H1 (cell line): ENCODE results near the gene ARHGEF4. TPM values are rescaled to one million over a fixed set of nuclear protein-coding genes. Genes with fewer than 3 reads are reported as not detected.

Source experiments
- CTCF ChIA-PET: fragments of 300-600 bp; sonication (Branson Sonifier 250); formaldehyde crosslinking; loops from one replicate; lab custom pipeline; 2021; ENCODE audit not compliant: partially characterized antibody; lab: Charles Lee
- POLR2A ChIA-PET: fragments of 300-600 bp; sonication (Branson Sonifier 250); formaldehyde crosslinking; loops from one replicate; lab custom pipeline; 2021; ENCODE audit warnings: inconsistent platforms; ENCODE audit not compliant: partially characterized antibody; lab: Charles Lee
- DNase-seq, 2 experiments: peaks; one replicate each; pipeline versions ENCODE4 v3.0.0 to v3.0.0-alpha.2; 2010 to 2022; ENCODE audit warnings: low spot score in 2 of 2, low read depth in 1 of 2, mixed read lengths in 1 of 2
- FAIRE-seq: peaks from 2 replicates; lab custom pipeline; 2011; peaks lifted over from hg19 to GRCh38; lab: Jason Lieb, UNC
- H2AFZ ChIP-seq: 2 replicates; pipeline ENCODE4 v1.8.1; 2012; ENCODE audit warnings: low read length, inconsistent platforms
- H2AK5ac ChIP-seq: 2 replicates; pipeline ENCODE4 v1.6.1; 2013; ENCODE audit warnings: low read depth, low read length
- H2BK120ac ChIP-seq: replicated peaks from 2 replicates; pipeline ENCODE3; 2013; ENCODE audit warnings: low read depth, low read length, inconsistent platforms
- H2BK12ac ChIP-seq: 2 replicates; pipeline ENCODE4 v1.6.1; 2013; ENCODE audit warnings: low read depth, low read length
- H2BK15ac ChIP-seq: 2 replicates; pipeline ENCODE4 v1.6.1; 2013; ENCODE audit warnings: low read length
- H2BK20ac ChIP-seq: 2 replicates; pipeline ENCODE4 v1.6.1; 2013; ENCODE audit warnings: low read length
- H2BK5ac ChIP-seq: 2 replicates; pipeline ENCODE4 v1.6.1; 2013; ENCODE audit warnings: low read depth, low read length
- H3K14ac ChIP-seq: 2 replicates; pipeline ENCODE4 v1.6.1; 2013; ENCODE audit warnings: inconsistent platforms; ENCODE audit not compliant: insufficient read length
- H3K18ac ChIP-seq: 2 replicates; pipeline ENCODE4 v1.6.1; 2013; ENCODE audit warnings: low read length; ENCODE audit errors: extremely low read depth
- H3K23ac ChIP-seq: 2 replicates; pipeline ENCODE4 v1.6.1; 2013; ENCODE audit warnings: inconsistent platforms; ENCODE audit not compliant: insufficient read length
- H3K23me2 ChIP-seq: 2 replicates; pipeline ENCODE4 v1.6.1; 2013; ENCODE audit warnings: low read depth, low read length
- H3K27ac ChIP-seq: 2 replicates; pipeline ENCODE4 v1.6.1; 2011; ENCODE audit warnings: low read depth, low read length, inconsistent platforms
- H3K27me3 ChIP-seq, 4 experiments: replicated peaks in 1 of 4; 1 replicate in 1 of 4; 2 replicates in 3 of 4; pipeline versions ENCODE4 v1.6.1 to v1.8.1; 2011 to 2013; ENCODE audit warnings: low read length in 3 of 4, mild to moderate bottlenecking in 3 of 4, inconsistent platforms in 2 of 4, mixed read lengths in 2 of 4, moderate library complexity in 1 of 4; ENCODE audit not compliant: control insufficient read depth in 3 of 4, insufficient read depth in 3 of 4; ENCODE audit errors: extremely low read depth in 1 of 4
- H3K36me3 ChIP-seq, 4 experiments: 2 replicates each; pipeline versions ENCODE4 v1.6.1 to v1.8.1; 2011 to 2013; ENCODE audit warnings: mild to moderate bottlenecking in 4 of 4, low read length in 3 of 4, moderate library complexity in 2 of 4, control low read depth in 1 of 4, inconsistent platforms in 1 of 4; ENCODE audit not compliant: insufficient read depth in 4 of 4, control insufficient read depth in 2 of 4
- H3K4ac ChIP-seq: replicated peaks from 2 replicates; pipeline ENCODE3; 2013; ENCODE audit warnings: low read length, low read depth, mixed read lengths, inconsistent platforms; ENCODE audit not compliant: insufficient read length
- H3K4me1 ChIP-seq, 4 experiments: replicated peaks in 1 of 4; 1 replicate in 1 of 4; 2 replicates in 3 of 4; pipeline versions ENCODE4 v1.6.1 to v1.8.1; 2011 to 2013; ENCODE audit warnings: low read length in 3 of 4, inconsistent platforms in 2 of 4, mixed read lengths in 1 of 4; ENCODE audit not compliant: insufficient read depth in 4 of 4, control insufficient read depth in 3 of 4
- H3K4me2 ChIP-seq, 2 experiments: 2 replicates each; pipeline versions ENCODE4 v1.6.1 to v1.8.1; 2011 to 2013; ENCODE audit warnings: low read depth in 2 of 2, low read length in 2 of 2, control low read depth in 1 of 2, inconsistent platforms in 1 of 2, mild to moderate bottlenecking in 1 of 2; ENCODE audit not compliant: insufficient read depth in 1 of 2
- H3K4me3 ChIP-seq, 4 experiments: fragments of 200-600, 300-600 bp in 1 of 4; sonication (generic), shearing (Covaris generic), sonication (Bioruptor Twin) in 1 of 4; 2 replicates each; pipeline versions ENCODE4 v1.5.1 to v1.8.1; 2011 to 2016; ENCODE audit warnings: low read length in 4 of 4, low read depth in 3 of 4, control low read depth in 2 of 4, inconsistent platforms in 2 of 4, mild to moderate bottlenecking in 2 of 4, mixed read lengths in 1 of 4, moderate library complexity in 1 of 4; ENCODE audit not compliant: insufficient read depth in 2 of 4; ENCODE audit errors: extremely low read depth in 1 of 4
- H3K56ac ChIP-seq: replicated peaks from 2 replicates; pipeline ENCODE3; 2013; ENCODE audit warnings: low read depth, mild to moderate bottlenecking, mixed read lengths, low read length, inconsistent platforms; ENCODE audit not compliant: insufficient read length
- H3K79me1 ChIP-seq: 2 replicates; pipeline ENCODE4 v1.6.1; 2013; ENCODE audit warnings: low read depth, low read length, control low read depth
- H3K79me2 ChIP-seq, 2 experiments: 2 replicates each; pipeline versions ENCODE4 v1.6.1 to v1.8.1; 2012 to 2013; ENCODE audit warnings: low read length in 2 of 2, mild to moderate bottlenecking in 2 of 2, inconsistent platforms in 1 of 2; ENCODE audit not compliant: insufficient read depth in 2 of 2, control insufficient read depth in 1 of 2
- H3K9ac ChIP-seq, 4 experiments: replicated peaks in 1 of 4; 1 replicate in 1 of 4; 2 replicates in 3 of 4; pipeline versions ENCODE4 v1.6.1 to v1.8.1; 2011 to 2013; ENCODE audit warnings: low read depth in 3 of 4, low read length in 3 of 4, control low read depth in 2 of 4, mild to moderate bottlenecking in 2 of 4, moderate library complexity in 2 of 4, inconsistent platforms in 1 of 4; ENCODE audit errors: extremely low read depth in 1 of 4
- H3K9me3 ChIP-seq, 2 experiments: 2 replicates each; pipeline versions ENCODE4 v1.6.1 to v1.8.1; 2012 to 2013; ENCODE audit warnings: mild to moderate bottlenecking in 2 of 2, moderate library complexity in 2 of 2, control low read depth in 1 of 2, inconsistent platforms in 1 of 2, low read depth in 1 of 2, low read length in 1 of 2, mixed read lengths in 1 of 2; ENCODE audit not compliant: insufficient read depth in 2 of 2
- H4K20me1 ChIP-seq, 2 experiments: replicated peaks in 1 of 2; 2 replicates each; pipeline versions ENCODE3 to v1.8.1; 2011 to 2013; ENCODE audit warnings: inconsistent platforms in 2 of 2, low read length in 2 of 2, mild to moderate bottlenecking in 1 of 2; ENCODE audit not compliant: insufficient read depth in 2 of 2, control insufficient read depth in 1 of 2
- H4K5ac ChIP-seq: 2 replicates; pipeline ENCODE4 v1.6.1; 2013; ENCODE audit warnings: low read length, low read depth, mixed read lengths, inconsistent platforms; ENCODE audit not compliant: insufficient read length
- H4K8ac ChIP-seq: 2 replicates; pipeline ENCODE4 v1.8.0; 2013; ENCODE audit warnings: mild to moderate bottlenecking, moderate library complexity, low read length, inconsistent platforms; ENCODE audit not compliant: insufficient read depth; ENCODE audit errors: extremely low read depth
- H4K91ac ChIP-seq: replicated peaks from 2 replicates; pipeline ENCODE3; 2013; ENCODE audit warnings: low read length, mixed read lengths, inconsistent platforms; ENCODE audit not compliant: insufficient read length
- ASH2L ChIP-seq: fragments of 200-600, 300-600 bp; sonication (generic); IDR thresholded peaks from one replicate; pipeline ENCODE4 v1.7.1; 2017; ENCODE audit warnings: low read length
- ATF3 ChIP-seq: IDR thresholded peaks from 2 replicates; pipeline ENCODE4 v1.6.1; 2011; ENCODE audit warnings: low read depth, mild to moderate bottlenecking, low read length; ENCODE audit not compliant: insufficient read depth
- CBX5 ChIP-seq: fragments of 300-800, 300-1000 bp; sonication (generic); IDR thresholded peaks from 2 replicates; pipeline ENCODE4 v1.7.1; 2016; ENCODE audit warnings: antibody characterized with exemption, low read length, low read depth
- CBX8 ChIP-seq: fragments of 300-800, 300-1000 bp; sonication (generic); IDR thresholded peaks from 2 replicates; pipeline ENCODE4 v1.7.1; 2016; ENCODE audit warnings: low read depth, low read length, borderline replicate concordance
- KDM5A ChIP-seq: fragments of 200-600 bp; IDR thresholded peaks from 2 replicates; pipeline ENCODE4 v1.7.1; 2012; ENCODE audit warnings: mild to moderate bottlenecking, low read length, inconsistent platforms, mixed read lengths
- NRF1 ChIP-seq: IDR thresholded peaks from 2 replicates; pipeline ENCODE4 v1.6.1; 2011; ENCODE audit warnings: mild to moderate bottlenecking, low read depth, low read length, improper control_type of control experiment
- POLR2A ChIP-seq, 2 experiments: IDR thresholded peaks; 1 replicate in 1 of 2; 2 replicates in 1 of 2; pipeline ENCODE4 v1.6.1; 2011; ENCODE audit warnings: low read depth in 2 of 2, low read length in 2 of 2, mild to moderate bottlenecking in 2 of 2; ENCODE audit errors: control extremely low read depth in 1 of 2
- POU5F1 ChIP-seq: IDR thresholded peaks from 2 replicates; pipeline ENCODE4 v1.6.1; 2011; ENCODE audit warnings: low read depth, mild to moderate bottlenecking, low read length, moderate library complexity
- RAD21 ChIP-seq, 2 experiments: IDR thresholded peaks in 1 of 2; conservative IDR thresholded peaks in 1 of 2; 2 replicates each; pipeline ENCODE4 v1.6.1; 2011; ENCODE audit warnings: low read depth in 2 of 2, low read length in 2 of 2, improper control_type of control experiment in 1 of 2, inconsistent platforms in 1 of 2, mild to moderate bottlenecking in 1 of 2, moderate library complexity in 1 of 2
- SIRT6 ChIP-seq: IDR thresholded peaks from one replicate; pipeline ENCODE4 v1.7.1; 2012; ENCODE audit warnings: low read length, inconsistent platforms
- TBP ChIP-seq: IDR thresholded peaks from 2 replicates; pipeline ENCODE4 v1.6.1; 2011; ENCODE audit warnings: low read depth, low read length, improper control_type of control experiment
- YY1 ChIP-seq: IDR thresholded peaks from 2 replicates; pipeline ENCODE4 v1.6.1; 2011; ENCODE audit warnings: low read depth, mild to moderate bottlenecking, low read length
- WGBS, 2 experiments: shearing (Covaris generic) in 1 of 2; methylation state at CpG; one replicate each; pipeline versions ENCODE4 v1.1.6 to v1.1.7; 2013 to 2015; ENCODE audit warnings: low lambda C conversion rate in 2 of 2, mixed read lengths in 2 of 2, inconsistent platforms in 1 of 2, low coverage in 1 of 2, missing lambda C conversion rate in 1 of 2; ENCODE audit not compliant: insufficient replicate concordance in 2 of 2, insufficient coverage in 1 of 2, insufficient read length in 1 of 2; ENCODE audit errors: extremely low coverage in 1 of 2, missing lambda C conversion rate in 1 of 2; 5-methylcytosine and 5-hydroxymethylcytosine counted together
- polyA plus RNA-seq, 7 experiments: library from polyadenylated mRNA; depleted of rRNA in 3 of 7; stranded (reverse) in 5 of 7; unstranded in 2 of 7; fragments of >200 nt in 5 of 7; fragments of 200-250 nt in 2 of 7; gene quantifications; 1 replicate in 5 of 7; 2 replicates in 1 of 7; 4 replicates in 1 of 7; pipeline versions ENCODE4 v1.2.1 to v1.2.3, GENCODE V29; 2011 to 2013; ENCODE audit warnings: missing spikeins in 2 of 7, mixed read lengths in 2 of 7
- total RNA-seq: library from RNA; stranded (reverse); fragmentation: NEBNext Ultra II Directional; extraction: Animal tissue kit (Norgen Biotek cat#: 25700); gene quantifications from 2 replicates; pipeline ENCODE4 v1.2.1, GENCODE V29; 2021

ARHGEF4 gene
- total and polyA plus RNA-seq, 2 of the 8 experiments (the other 6 are each of a cell fraction or from before 2014, with no cell fraction given) = 10.6 to 14.6 TPM

DNA sequence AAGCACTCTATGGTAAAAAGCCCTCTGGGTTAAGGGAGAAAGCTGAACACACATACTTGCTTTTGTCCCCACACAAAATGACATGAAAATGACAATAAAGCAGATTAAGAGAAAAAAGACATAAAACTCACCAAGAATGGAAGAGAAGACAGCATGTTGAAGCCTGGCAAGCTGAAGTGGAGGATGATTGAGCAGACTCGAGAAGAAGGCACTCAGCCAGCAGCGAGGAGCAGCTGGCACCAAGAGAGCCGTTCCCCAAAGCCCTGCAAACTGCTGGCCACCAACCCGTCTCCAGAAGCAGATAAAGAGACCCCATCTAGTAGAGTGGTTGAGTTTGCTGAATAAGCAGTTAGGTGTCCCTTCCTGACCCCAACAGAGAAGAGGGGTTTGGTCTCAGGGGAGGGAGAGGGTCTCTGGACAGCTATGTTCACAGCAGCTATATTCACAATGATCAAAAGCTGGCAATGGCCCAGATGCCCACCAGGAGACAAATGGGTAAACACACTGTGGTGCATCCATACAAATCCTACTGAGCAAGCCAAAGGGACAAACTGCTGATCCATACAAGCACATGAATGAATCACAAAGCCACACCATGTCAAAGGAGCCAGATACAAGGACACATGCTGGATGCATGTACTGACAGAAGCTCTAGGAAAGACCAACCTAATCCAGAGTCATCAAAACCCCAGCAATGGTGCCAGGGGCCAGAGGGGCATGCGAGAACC is 219.7 kb downstream of the ARHGEF4 start:
- no peaks in the 10 kb centered on the region for H3K23me2 ChIP-seq
- H3K9ac ChIP-seq = no peak overlapping the region; a peak in 1 of 7 replicates
- no peak overlapping the region for H3K4me3 ChIP-seq
- H3K4me2 ChIP-seq = no peak overlapping the region
- H3K27me3 ChIP-seq = no peaks in the 10 kb centered on the region
- H3K79me2 ChIP-seq = peaks cover 0 to 60% of the 10 kb centered on the region in 2 experiments
- no peak overlapping the region for H3K23ac ChIP-seq
- FAIRE-seq = no peak
- no peak overlapping the region for H4K8ac ChIP-seq
- no peaks in the 10 kb centered on the region for H3K9me3 ChIP-seq
- no peak overlapping the region for H3K18ac ChIP-seq
- ChIA-PET POLR2A (interaction anchor here (0.8 to 1.8 kb wide), 6 partner anchors 10 to 37 kb away, joined by 3 to 11 read pairs (median 4); partner anchors contain the start of gene FAM168B), CTCF (interaction anchor here (1.4 to 2.0 kb wide), 3 partner anchors 15 to 89 kb away, joined by 4 to 8 read pairs (median 6); no protein-coding TSS in a partner anchor)
- no peak overlapping the region for H4K5ac ChIP-seq
- H2BK120ac ChIP-seq = no peak overlapping the region
- H2BK5ac ChIP-seq = no peak overlapping the region
- WGBS, 2 experiments = 94% methylated on average over 5 of the region's 5 CpGs; no CpG with 5 or more reads in 1 of the 2 experiments
- H2AK5ac ChIP-seq = no peak overlapping the region
- H3K4me1 ChIP-seq = peaks cover 0 to 2% (median 0%) of the 10 kb centered on the region in 4 experiments; a peak in 1 of 7 replicates
- no peak overlapping the region for H2BK12ac ChIP-seq
- no peak overlapping the region for H3K27ac ChIP-seq
- no peak for DNase-seq
- H2BK15ac ChIP-seq = no peak overlapping the region
- no peak overlapping the region for H3K56ac ChIP-seq
- peaks cover 11 to 71% (median 43%) of the 10 kb centered on the region in 4 experiments; a peak in 7 of 8 replicates for H3K36me3 ChIP-seq
- no peak overlapping the region for H4K91ac ChIP-seq
- H3K4ac ChIP-seq = no peak overlapping the region
- no peak overlapping the region for H2AFZ ChIP-seq
- no peak overlapping the region for H2BK20ac ChIP-seq
- peaks cover 22% of the 10 kb centered on the region for H3K79me1 ChIP-seq
- no peak overlapping the region for H3K14ac ChIP-seq
- peaks cover 17 to 39% of the 10 kb centered on the region in 2 experiments for H4K20me1 ChIP-seq
- TF ChIP-seq CBX5 (no peak), ASH2L (no peak), TBP (no peak), POU5F1 (no peak), RAD21 (IDR thresholded peaks at IDR 0.05 in 1 of 2, conservative IDR thresholded peaks at IDR 0.05 in 1 of 2; ENCODE audit: low read depth in 2 of 2, low read length in 2 of 2) (no peak), NRF1 (no peak), POLR2A (IDR thresholded peaks at IDR 0.05; ENCODE audit: control extremely low read depth in 1 of 2, low read depth in 2 of 2, low read length in 2 of 2) (no peak), SIRT6 (no peak), ATF3 (no peak), YY1 (no peak), KDM5A (no peak), CBX8 (no peak)
